RKO (cell line): ENCODE data around the gene LBHD2.
A peak's percentile ranks its signal among the peaks of the same experiment; 100 is the strongest.

Experiments used
- DNase-seq: peaks from one replicate; pipeline ENCODE4 v3.0.0-alpha.2; 2016; ENCODE audit warnings: low spot score

The LBHD2 gene

DNA sequence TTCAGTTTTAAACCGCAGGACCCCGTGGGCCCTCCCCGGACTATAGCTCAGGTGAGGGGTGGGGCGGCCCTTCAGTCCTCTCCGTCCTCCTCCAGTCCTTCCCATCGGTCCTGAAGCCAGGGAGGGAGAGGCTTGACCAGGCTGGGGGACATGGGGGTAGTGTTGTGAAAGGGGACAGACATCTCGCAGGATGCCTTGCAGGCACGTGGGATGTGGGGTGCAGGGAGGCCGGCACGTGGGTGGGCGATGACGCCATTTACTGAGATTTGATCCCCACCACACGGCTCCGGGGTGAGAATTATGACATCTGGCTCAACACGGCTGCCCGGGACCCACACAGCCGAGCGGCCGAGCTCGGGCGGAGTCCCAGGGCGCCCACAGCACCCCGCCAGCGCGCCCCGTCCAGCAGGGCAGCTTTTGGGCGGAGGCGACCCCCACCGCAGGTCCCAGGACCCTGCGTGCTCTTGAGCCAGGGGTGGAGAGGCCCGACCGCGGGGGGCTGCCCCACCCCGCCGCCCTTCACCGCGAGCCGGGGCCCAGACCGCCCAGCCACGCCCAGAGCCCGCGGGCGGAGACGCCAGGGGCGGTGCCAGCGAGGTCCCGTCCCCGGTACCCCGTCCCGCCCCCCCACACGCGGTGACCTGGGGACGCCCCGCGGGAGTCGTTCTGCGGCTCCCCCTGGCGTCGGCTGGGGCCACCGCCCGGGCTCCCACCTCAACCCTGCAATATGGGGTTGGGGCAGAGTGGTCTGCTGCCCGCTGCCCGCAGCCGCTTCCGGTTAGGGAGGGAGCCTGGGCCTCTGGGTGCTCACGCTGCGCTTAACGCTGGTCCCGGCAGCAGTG lies 7.3 kb downstream of the LBHD2 start:
- DNase-seq: peak; percentile 68

DNA sequence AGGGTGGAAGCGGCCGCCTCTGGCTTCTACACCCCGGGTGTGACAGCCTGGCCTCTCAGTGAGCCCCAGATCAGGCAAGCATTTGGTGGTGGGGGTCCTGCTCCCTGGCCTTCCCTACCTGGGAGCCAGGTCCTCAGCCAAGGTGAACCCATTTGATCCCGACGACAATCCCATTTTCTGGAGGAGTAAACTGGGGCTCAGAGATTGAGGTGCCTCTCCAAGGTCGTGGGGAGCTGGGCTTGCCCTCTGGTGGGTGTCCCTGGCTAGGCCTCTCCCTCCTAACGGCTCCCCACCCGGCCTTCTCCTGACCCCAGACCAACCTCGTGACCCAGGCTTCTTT lies 7.8 kb downstream of the LBHD2 start:
- DNase-seq: no peak

DNA sequence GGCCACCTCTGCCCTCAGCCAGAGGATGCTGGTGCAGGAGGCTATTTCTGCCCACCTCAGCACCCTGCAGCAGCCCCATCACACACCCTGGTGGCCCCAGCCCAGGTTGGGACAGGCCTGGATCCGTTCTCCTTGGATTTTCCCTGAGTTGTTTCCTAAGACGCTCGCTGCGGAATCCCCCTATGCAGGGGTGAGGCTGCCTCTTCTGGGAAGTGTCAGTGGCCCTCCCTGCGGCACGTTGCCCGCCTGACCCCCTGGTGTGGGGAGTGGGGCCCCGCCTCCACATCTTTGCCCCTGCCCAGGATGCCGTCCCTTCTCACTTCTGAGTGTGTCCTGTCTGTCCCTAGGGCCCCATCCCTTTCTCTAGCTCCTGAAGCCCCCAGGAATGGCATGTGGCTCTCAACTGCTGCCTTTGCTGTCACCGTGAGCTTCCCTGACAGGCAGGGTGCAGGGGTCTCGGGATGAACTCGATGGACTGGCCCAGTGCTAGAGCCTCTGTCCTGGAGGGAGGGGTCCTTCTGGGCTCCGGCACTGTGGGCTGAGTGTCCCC lies 9.9 kb downstream of the LBHD2 start:
- DNase-seq: no peak

DNA sequence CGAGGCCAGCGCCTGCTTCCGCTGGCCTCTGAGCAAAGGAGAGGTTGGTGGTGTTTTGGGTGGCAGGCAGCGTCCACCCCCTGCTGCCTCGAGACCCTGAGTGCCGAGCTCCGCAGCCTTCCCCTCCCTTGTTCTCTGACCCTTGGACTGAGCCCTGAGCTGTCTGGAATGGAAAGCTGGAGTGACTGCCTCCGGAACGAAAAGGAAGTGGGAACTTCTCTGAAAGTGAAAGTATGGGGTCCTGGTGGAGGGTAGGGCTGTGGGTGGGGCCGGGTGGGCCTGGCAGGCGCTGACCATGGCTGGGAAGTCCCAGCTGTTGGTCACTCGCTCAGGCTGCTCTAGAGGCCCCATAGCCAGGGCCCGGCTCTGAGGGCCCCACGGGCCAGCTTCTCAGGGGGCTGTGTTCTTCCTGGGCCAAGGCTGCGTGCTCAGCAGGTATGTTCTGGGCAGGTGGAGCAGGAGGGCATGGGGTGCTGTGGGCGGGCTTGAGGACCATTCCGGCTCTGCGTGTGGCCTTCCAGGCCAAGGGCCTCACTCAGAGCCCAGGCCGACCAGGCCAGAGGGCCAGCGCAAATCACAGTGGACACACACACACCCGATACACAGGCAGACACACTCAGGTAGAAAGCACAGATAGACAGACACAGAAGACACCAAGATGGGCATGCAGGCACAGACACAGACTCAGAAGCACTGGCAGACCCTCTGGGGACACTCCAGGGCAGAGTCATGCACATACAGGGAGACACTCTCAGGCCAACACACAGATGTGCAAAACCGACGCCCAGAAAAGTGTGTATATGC lies 10.6 kb downstream of the LBHD2 start, which contains the start of gene EXOC3L4:
TSS of gene EXOC3L4 (plus strand) at position 320 of the 804 bp plus-strand sequence. CDS start 5,495 bp downstream, outside the sequence.
- DNase-seq: no peak

DNA sequence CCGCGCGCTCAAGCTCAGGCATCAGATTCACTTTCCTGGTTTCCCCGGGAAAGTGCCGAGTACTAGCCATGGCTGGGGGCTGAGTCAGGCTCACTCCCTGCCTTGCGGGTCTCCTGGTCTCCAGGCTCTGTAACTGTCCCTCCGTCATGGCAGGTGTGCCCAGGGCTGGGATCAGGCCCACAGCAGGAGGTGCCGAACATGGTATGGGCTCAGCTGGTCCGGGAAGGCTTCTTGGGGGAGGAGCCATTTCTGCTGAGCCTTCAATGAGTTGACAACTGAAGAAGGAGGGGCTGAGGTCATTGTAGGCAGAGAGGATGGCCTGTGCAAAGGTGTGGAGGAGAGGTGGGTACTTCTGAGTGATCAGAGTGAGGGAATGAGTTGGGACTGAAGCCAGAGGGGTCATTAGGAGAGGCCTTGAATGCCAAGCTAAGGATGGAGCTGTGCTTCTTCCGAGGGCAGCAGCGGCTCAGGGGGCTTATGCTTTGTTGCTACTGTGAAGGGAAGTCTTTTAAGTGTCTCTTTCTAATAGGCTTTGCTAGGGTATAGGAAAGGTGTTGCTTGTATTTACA lies 11.3 kb downstream of the LBHD2 start:
- DNase-seq: no peak

DNA sequence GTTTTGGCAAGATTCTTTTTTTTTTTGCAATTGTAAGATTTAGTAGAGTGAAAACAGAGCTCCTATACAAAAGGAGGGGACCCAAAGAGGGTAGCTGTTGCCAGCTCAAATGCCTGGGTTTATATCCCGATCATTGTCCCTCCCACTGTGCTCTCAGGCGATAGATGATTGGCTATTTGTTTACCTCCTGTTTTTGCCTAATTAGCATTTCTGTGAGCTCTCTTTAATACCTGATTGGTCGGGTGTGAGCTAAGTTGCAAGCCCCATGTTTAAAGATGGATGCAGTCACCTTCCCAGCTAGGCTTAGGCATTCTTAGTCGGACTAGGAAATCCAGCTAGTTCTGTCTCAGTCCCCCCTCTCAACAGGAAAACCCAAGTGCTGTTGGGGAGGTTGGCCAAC lies 12.4 kb downstream of the LBHD2 start:
- no peak for DNase-seq

DNA sequence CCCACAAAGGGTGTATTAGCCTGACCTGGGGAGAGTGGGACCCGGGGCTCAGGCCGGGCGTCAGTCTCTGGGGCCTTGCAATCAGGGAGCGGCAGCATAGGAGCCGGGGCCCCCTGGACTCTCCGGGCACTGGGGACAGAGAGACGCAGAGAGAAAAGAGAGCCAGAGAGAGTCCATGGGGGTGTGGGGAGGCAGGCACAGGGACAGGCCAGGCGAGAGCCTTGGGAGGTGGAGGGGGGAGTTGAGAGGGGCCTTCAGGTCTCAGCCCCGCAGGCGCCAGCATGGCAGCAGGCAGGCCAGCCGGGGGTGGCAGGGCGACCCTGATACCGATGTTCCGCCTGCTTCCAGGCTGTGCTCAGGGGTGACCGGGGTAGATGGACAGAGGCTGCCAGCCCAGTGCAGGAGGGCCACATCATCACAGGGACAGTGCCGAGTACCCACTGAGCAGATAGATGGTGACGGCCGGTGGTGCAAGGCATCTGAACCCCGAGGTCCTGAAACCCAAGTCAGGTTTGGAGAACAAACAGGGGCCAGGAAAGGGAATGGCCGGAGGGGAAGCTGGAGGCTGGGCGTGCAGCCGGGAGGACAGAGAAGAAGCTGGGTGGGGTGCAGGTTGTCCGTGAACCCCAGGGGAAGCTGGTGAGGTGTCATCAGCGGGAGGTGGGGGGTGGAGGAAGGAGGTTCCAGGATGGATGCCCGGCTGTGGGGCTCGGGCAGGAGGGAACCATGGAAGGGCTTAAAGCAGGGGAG lies 13.4 kb downstream of the LBHD2 start:
- no peak for DNase-seq

DNA sequence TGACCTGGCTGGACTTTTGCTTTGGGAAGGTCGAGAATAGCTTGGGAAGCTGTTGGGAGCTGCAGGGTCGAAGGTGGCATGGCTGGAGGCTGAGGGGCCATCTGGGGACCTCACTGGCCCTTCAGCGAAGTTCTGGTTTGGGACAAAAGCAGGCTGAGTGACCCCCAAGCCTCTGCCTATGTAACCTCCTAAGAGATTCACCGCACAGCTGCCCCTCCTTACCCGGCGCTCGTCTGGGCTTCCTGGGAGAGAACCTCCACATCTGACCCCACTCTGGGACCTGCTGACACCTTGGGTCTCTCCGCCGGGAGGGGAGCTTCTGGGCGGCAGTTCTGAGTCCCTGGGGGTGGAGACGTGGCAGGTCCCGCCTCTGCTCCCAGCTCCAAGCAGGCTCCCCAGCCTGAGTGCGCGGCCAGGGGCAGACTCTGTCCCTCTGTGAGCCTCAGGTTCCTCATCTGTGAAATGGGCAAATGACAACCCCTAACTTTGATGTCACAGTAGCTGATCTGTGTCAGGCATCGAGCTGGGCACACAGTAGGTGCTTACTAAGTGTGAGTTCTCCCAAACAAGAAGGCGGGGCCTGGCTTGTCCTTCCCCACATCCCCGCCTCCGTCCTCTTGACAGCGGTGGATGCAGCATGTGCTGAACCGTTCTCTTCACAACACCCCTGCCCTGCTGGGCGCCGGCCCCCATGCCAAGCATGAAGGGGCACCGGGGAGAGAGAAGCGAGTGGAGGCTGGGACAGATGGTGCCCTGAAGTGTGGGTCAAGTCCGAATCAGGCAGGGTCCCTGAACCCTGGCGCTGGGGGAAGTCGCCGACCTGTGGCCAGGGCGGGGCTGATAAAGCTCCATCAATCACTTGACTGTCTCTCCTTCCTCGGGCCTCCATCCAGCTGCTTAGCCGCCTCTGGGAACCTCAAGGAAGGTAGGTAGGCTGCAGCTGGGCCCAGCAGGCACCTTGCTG lies 14.3 kb downstream of the LBHD2 start:
- DNase-seq: no peak

DNA sequence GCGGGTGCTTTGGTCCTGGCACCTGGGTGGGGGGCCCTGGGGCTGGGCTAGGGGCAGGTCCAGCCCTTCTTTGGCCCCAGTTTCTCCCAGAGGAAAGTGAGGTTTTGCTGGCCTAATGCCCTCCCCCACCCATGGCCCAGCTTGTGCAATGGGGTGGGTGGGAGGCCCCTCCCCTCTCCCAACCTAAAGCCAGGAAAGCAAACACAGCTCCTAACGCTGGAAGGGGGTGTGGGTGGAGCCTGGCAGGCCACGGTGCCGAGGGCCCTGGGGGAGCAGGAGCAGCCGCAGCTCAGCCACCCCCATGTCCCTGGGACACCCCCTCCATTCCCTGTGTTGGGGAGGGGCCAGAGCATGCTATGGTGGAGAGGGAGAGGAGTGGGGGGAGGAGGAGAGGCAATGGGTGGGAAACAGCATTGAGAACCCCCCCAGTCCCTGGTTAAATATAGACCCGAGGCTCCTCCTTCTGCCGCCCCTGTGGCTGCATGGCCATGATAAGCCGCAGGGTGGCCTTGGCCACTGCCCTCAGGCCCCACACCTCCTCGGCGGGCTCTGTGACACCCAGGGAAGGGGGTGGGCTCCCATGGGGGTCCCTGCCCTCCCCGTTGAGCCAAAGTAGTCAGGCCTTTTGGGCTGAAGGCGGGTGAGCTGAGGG lies 15.2 kb downstream of the LBHD2 start:
- DNase-seq: no peak

DNA sequence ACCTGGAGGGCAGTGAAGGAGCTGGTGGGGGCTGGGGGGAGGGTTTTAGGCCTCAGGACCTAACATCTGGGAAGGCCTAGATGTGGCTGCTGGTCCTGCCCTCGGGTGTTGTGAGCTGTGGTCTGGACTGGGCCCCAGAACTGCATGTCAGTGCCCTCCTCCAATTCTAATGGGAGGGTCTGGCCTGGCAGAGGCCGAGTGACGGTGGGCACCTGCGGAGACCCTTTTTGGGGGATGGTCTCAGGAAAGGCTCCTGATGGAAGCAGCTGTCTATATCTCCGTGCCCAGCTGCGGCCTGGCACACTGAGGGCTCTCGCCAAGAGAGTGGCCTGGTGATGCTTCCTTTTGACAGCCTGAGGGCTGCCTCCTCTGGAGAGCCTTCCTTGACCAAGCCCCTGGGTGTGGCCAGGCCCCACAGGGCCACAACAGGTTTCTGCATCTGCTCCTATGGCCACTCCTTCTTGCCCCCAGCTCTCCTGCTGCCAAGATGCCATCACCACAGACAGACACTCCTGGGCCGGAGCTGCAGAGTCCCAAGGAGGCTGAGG lies 15.8 kb downstream of the LBHD2 start:
- DNase-seq: no peak

DNA sequence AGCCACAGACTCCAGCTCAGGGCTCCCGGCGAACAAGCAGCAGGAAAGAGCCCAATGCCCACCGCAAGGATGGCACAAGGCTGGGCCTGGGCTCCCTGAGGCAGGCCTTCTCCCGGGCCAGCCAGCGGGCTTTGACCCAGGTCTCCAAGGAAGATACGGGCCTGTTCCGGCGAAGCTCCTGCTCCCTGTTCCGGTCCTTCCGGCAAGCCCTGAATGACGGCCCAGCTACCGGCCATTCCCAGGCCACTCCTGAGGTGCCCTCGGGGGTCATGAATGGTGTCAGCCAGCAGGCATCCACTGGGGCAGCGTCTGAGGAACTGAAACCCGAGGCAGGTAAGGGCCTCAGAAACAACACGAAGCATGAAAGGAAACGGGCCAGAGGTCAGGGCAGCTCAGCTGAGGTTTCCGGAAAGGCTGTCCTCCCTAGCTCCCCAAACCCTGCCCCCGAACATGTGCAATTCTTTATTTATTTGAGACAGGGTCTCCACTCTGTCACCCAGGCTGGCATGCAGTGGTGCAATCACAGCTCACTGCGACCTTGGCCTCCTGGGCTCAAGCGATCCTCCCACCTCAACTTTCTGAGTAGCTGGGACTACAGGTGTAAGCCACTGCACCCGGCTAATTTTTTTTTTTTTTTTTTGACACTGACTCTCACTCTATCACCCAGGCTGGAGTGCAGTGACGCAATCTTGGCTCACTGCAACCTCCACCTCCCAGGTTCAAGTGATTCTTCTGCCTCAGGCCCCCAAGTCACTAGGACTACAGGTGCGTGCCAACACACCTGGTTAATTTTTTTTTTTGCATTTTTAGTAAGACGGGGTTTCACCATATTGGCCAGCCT lies 16.5 kb downstream of the LBHD2 start:
- no peak for DNase-seq

DNA sequence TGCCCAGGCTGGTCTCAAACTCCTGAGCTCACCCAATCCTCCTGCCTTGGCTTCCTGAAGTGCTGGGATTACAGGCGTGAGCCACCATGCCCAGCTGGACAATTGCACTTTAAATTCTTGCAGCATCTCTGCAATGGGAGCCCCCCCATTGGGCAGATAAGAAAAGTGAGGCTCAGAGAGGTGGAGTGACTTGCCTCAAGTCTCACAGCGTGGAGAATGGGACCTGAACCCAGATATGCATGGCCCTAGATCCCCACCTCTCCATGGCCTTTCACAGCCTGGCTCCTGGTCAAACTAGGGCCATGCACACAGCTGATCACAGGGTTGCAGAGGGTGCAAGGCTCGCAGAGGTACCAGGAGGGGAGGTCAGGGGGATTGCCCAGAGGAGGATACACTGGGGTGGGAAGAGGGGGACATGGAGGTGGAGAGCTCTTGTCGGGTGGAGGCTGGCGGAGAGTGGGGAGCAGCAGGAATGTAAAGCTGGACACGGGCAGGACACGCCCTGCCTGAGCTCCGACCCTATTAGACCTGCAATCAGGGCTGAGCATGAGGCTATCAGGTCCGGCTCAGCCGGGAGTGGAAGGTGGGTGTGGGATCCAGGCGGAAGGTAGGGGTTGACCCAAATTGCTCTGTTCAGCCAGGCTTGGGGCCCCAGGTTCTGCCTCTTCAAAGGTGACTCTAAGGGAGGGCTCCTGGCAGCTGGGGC lies 17.4 kb downstream of the LBHD2 start:
- no peak for DNase-seq

DNA sequence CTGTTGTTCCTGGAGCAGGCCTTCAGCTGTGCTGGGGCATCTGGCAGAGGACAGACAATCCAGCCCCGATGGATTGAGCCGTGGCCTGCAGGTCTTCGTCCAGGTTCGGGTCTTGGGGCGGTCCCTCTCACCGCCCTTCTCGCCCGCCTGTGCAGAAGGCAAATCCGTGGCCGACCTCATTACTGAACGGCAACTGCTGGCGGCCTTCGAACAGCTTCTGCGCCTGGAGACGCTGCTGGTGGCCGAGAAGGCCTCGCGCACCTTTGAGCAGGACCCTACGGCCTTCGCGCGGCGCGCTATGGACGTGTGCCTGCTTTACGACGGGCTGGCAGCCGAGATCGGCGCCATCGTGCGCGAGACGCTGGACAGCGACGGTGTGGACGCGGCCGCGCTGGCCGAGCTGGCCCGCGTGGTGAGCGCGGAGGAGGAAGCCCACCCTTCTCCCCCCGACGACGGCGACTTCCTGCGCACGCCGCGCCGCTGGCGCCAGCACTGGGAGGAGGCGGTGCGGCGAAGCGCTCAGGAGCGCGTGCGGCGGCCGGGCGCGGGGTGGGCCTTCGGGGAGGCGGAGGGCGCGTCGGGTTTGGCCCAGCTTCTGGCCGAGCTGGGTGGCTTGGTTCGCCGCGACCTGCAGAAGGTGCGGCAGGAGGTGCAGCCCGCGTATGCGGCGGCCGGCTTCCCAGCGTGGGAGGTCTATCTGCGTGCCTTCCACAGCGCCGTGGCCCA lies 18.1 kb downstream of the LBHD2 start:
- DNase-seq: no peak

DNA sequence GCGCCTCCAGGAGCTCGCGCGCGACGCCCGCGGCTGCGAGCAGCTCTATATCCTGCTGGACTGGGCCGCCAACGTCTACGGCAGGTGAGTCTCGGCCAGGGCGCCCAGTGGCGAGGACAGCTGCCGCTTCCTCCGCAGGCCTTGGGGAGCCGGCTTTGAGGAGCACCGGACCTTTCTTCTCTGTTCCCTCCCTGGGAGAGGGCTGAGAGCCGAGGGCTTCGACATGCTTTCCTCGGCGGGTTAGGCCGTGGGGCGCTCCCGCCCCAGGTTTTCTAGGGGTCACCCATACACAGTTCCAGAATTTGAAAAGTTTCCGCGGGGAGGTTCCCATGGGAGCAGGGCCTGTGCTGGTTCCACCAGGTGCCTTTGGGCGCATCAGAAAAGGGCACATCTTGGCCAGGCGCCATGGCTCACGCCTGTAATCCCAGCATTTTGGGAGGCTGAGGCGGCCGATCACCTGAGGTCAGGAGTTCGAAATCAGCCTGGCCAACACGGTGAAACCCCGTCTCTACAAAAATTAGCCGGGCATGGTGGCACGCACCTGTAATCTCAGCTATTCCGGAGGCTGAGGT lies 18.8 kb downstream of the LBHD2 start:
- no peak for DNase-seq

DNA sequence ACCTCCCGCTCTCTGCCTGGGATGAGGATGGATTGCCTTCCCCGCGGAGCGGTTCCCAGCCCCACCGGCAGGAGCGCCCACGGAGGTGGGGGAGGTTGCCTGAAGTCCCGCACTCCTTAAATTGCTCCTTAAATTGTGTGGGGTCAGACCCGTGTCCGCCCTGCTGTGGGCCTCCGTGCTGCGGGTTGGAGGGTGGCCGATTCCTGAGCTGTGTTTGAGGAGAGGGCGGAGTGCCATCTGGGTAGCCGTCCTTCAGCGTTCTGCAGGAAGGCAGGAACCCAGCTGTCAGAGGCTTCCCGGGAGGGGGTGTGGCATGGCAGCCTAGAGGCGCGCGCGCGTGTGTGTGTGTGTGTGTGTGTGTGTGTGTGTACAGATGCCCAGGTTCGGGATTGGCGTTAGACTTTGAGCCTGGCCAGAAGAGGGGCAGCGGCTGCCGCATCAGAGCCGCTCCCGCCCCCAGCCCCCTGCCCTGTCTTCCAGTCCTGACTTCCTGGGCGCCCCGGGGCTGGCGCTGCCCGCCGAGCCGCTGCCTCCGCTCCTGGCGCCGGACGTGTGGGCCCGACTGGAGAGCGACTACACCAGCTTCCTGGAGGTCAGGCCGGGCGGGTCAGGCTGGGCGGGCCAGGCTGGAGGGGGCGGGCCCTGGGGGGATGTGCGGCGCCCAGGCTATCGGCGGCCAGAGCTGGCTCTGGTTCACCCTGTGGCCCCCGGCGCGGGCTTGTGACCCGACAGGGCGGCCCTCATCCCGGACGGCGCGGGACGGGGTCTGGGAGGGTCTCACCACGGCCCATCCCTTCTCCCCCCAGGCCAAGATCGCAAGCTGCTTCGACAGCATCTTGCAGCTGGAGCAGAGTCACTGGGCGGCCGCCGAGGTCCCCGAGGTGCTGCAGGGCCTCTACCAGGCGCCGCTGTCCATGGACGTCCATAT lies 19.7 kb downstream of the LBHD2 start:
- DNase-seq: peak; percentile 49

DNA sequence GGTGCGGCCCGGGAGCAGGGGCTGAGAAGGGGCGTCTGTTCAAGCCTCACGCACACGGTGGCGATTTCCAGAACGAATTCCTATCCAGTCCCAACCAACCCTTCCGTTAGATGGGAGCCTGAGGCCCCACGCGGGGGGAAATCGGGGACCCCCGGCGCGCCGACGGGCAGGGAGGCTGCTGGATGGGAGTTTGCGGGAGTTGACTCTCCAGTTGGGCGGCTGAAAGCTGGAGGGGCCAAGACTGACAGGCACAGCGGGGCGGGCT lies 20.3 kb downstream of the LBHD2 start:
- DNase-seq: no peak
